ENCODE results near the gene C11orf91.

- no peak for TF ChIP-seq REST (IDR thresholded peaks at IDR 0.05; ENCODE audit: insufficient read depth in 1 of 2, low read depth in 2 of 2, low read length in 1 of 2)
- no peak for TF ChIP-seq CTCF (IDR thresholded peaks at IDR 0.05)
Measured at GRCh38 chr11:33654594-33654993, 46.0 kb downstream of the C11orf91 start.
